ENCODE measurements around the gene CDY2A. TPM values are rescaled to one million over a fixed set of nuclear protein-coding genes. Genes with fewer than 3 reads are reported as not detected.
"Not testable (repeated sequence)": the region's sequence is repeated elsewhere in the genome, so short reads cannot be mapped to it uniquely, and the experiment has no call there.

CDY2A gene
- not detected in 2 replicates for total RNA-seq (2014; rRNA removed; shearing (Covaris generic); ENCODE audit: low replicate concordance)

GRCh38 chrY:18025487-18025886, at the start of gene CDY2A:
TSS of gene CDY2A (plus strand) at chrY:18025787. CDS start at chrY:18026115, 328 bp downstream.
- not testable (repeated sequence) for H4K20me1 ChIP-seq (ENCODE audit: insufficient read depth, low read depth, low read length)

GRCh38 chrY:17997586-17997985, 28.0 kb upstream of the CDY2A start:
- H3K4me1 ChIP-seq (ENCODE audit: low read length); DNase-seq; H2AFZ ChIP-seq (ENCODE audit: low read length); H3K27ac ChIP-seq (ENCODE audit: low read length); H3K79me2 ChIP-seq (ENCODE audit: low read length); H3K4me2 ChIP-seq (ENCODE audit: low read depth, low read length, poor library complexity, severe bottlenecking); H4K20me1 ChIP-seq (ENCODE audit: insufficient read depth, low read depth, low read length); H3K36me3 ChIP-seq (ENCODE audit: insufficient read depth, low read length); H3K9me3 ChIP-seq (ENCODE audit: low read length); H3K9me2 ChIP-seq (replicated peaks; ENCODE audit: insufficient read depth, low read length); H3K9ac ChIP-seq (ENCODE audit: low read length); H3K4me3 ChIP-seq (ENCODE audit: low read length); H3K27me3 ChIP-seq (ENCODE audit: low read length): not testable (repeated sequence)

More at GRCh38 chrY:18025487-18025886, at the start of gene CDY2A:
- not testable (repeated sequence) for H3K9ac ChIP-seq (ENCODE audit: low read length); H3K36me3 ChIP-seq (ENCODE audit: insufficient read depth, low read length); H3K4me2 ChIP-seq (ENCODE audit: low read depth, low read length, poor library complexity, severe bottlenecking); H3K9me3 ChIP-seq (ENCODE audit: low read length); H3K4me1 ChIP-seq (ENCODE audit: low read length); H3K4me3 ChIP-seq (ENCODE audit: low read length); H2AFZ ChIP-seq (ENCODE audit: low read length); H3K27ac ChIP-seq (ENCODE audit: low read length); DNase-seq; H3K27me3 ChIP-seq (ENCODE audit: low read length); H3K79me2 ChIP-seq (ENCODE audit: low read length); H3K9me2 ChIP-seq (replicated peaks; ENCODE audit: insufficient read depth, low read length)

- not testable (repeated sequence) for H3K4me1 ChIP-seq (ENCODE audit: low read length); H3K27ac ChIP-seq (ENCODE audit: low read length); H4K20me1 ChIP-seq (ENCODE audit: insufficient read depth, low read depth, low read length); H3K79me2 ChIP-seq (ENCODE audit: low read length); H2AFZ ChIP-seq (ENCODE audit: low read length); H3K9me3 ChIP-seq (ENCODE audit: low read length); H3K4me3 ChIP-seq (ENCODE audit: low read length); H3K36me3 ChIP-seq (ENCODE audit: insufficient read depth, low read length); H3K9me2 ChIP-seq (replicated peaks; ENCODE audit: insufficient read depth, low read length); H3K9ac ChIP-seq (ENCODE audit: low read length); DNase-seq; H3K4me2 ChIP-seq (ENCODE audit: low read depth, low read length, poor library complexity, severe bottlenecking); H3K27me3 ChIP-seq (ENCODE audit: low read length)
These were observed 27.3 kb upstream of the CDY2A start for GRCh38 chrY:17998266-17998665.

- not testable (repeated sequence) for H2AFZ ChIP-seq (ENCODE audit: low read length); H3K9ac ChIP-seq (ENCODE audit: low read length); H3K9me2 ChIP-seq (replicated peaks; ENCODE audit: insufficient read depth, low read length); H4K20me1 ChIP-seq (ENCODE audit: insufficient read depth, low read depth, low read length); H3K79me2 ChIP-seq (ENCODE audit: low read length); H3K27me3 ChIP-seq (ENCODE audit: low read length); H3K9me3 ChIP-seq (ENCODE audit: low read length); DNase-seq; H3K4me1 ChIP-seq (ENCODE audit: low read length); H3K4me2 ChIP-seq (ENCODE audit: low read depth, low read length, poor library complexity, severe bottlenecking); H3K27ac ChIP-seq (ENCODE audit: low read length); H3K36me3 ChIP-seq (ENCODE audit: insufficient read depth, low read length); H3K4me3 ChIP-seq (ENCODE audit: low read length)
These were observed 1.7 kb upstream of the CDY2A start for GRCh38 chrY:18023897-18024296.

- not testable (repeated sequence) for H3K36me3 ChIP-seq (ENCODE audit: insufficient read depth, low read length); H3K79me2 ChIP-seq (ENCODE audit: low read length); H3K4me2 ChIP-seq (ENCODE audit: low read depth, low read length, poor library complexity, severe bottlenecking)
These were observed 3.3 kb downstream of the CDY2A start for GRCh38 chrY:18028845-18029244.

GRCh38 chrY:18030178-18030577, 4.6 kb downstream of the CDY2A start:
- DNase-seq; H3K27me3 ChIP-seq (ENCODE audit: low read length); H4K20me1 ChIP-seq (ENCODE audit: insufficient read depth, low read depth, low read length): not testable (repeated sequence)

More at GRCh38 chrY:18028845-18029244, 3.3 kb downstream of the CDY2A start:
- H3K9ac ChIP-seq (ENCODE audit: low read length); H2AFZ ChIP-seq (ENCODE audit: low read length); H3K9me3 ChIP-seq (ENCODE audit: low read length); H3K4me1 ChIP-seq (ENCODE audit: low read length); H3K4me3 ChIP-seq (ENCODE audit: low read length); H3K27ac ChIP-seq (ENCODE audit: low read length); DNase-seq; H4K20me1 ChIP-seq (ENCODE audit: insufficient read depth, low read depth, low read length); H3K27me3 ChIP-seq (ENCODE audit: low read length); H3K9me2 ChIP-seq (replicated peaks; ENCODE audit: insufficient read depth, low read length): not testable (repeated sequence)

GRCh38 chrY:18034100-18034814, 8.7 kb downstream of the CDY2A start:
- not testable (repeated sequence) for H3K36me3 ChIP-seq (ENCODE audit: insufficient read depth, low read length); H3K9me2 ChIP-seq (replicated peaks; ENCODE audit: insufficient read depth, low read length); H3K4me2 ChIP-seq (ENCODE audit: low read depth, low read length, poor library complexity, severe bottlenecking); H4K20me1 ChIP-seq (ENCODE audit: insufficient read depth, low read depth, low read length); DNase-seq; H3K9me3 ChIP-seq (ENCODE audit: low read length); H3K4me3 ChIP-seq (ENCODE audit: low read length); H3K9ac ChIP-seq (ENCODE audit: low read length); H3K27ac ChIP-seq (ENCODE audit: low read length); H3K79me2 ChIP-seq (ENCODE audit: low read length); H3K4me1 ChIP-seq (ENCODE audit: low read length); H3K27me3 ChIP-seq (ENCODE audit: low read length); H2AFZ ChIP-seq (ENCODE audit: low read length)

More at GRCh38 chrY:18030178-18030577, 4.6 kb downstream of the CDY2A start:
- H3K9ac ChIP-seq (ENCODE audit: low read length); H3K4me3 ChIP-seq (ENCODE audit: low read length); H3K9me3 ChIP-seq (ENCODE audit: low read length); H3K4me1 ChIP-seq (ENCODE audit: low read length); H3K79me2 ChIP-seq (ENCODE audit: low read length); H3K9me2 ChIP-seq (replicated peaks; ENCODE audit: insufficient read depth, low read length); H2AFZ ChIP-seq (ENCODE audit: low read length); H3K27ac ChIP-seq (ENCODE audit: low read length); H3K36me3 ChIP-seq (ENCODE audit: insufficient read depth, low read length); H3K4me2 ChIP-seq (ENCODE audit: low read depth, low read length, poor library complexity, severe bottlenecking): not testable (repeated sequence)

- H3K9me2 ChIP-seq (replicated peaks; ENCODE audit: insufficient read depth, low read length); H3K36me3 ChIP-seq (ENCODE audit: insufficient read depth, low read length); H4K20me1 ChIP-seq (ENCODE audit: insufficient read depth, low read depth, low read length); H3K27me3 ChIP-seq (ENCODE audit: low read length); H3K9me3 ChIP-seq (ENCODE audit: low read length); H3K4me1 ChIP-seq (ENCODE audit: low read length); H3K4me3 ChIP-seq (ENCODE audit: low read length); H2AFZ ChIP-seq (ENCODE audit: low read length); DNase-seq; H3K4me2 ChIP-seq (ENCODE audit: low read depth, low read length, poor library complexity, severe bottlenecking); H3K9ac ChIP-seq (ENCODE audit: low read length); H3K27ac ChIP-seq (ENCODE audit: low read length); H3K79me2 ChIP-seq (ENCODE audit: low read length): not testable (repeated sequence)
These were observed 9.3 kb downstream of the CDY2A start for GRCh38 chrY:18034864-18035263.
